ENCODE data around the gene TBC1D1. TPM values are rescaled to one million over a fixed set of nuclear protein-coding genes. Genes with fewer than 3 reads are reported as not detected.

TBC1D1 gene
- total RNA-seq, 1 experiment from 2014 or later = 56.0 TPM

DNA sequence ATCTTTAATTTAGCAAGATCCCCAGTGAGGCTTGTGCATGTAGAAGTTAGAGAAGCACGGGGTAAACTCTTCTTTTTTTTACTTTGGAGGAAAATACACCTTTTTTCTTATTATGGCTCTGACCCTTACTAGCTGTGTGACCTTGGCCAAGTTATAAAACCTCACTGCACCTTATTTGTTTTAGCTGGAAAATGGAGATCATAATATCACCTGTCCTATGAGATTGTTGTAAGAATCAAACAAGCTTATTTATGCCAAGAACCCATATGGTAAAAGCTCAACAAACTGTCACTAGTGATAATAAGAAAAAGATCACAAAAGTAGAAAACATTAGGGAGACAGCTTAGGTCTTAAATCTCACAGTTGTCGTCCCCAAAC is 196.0 kb downstream of the TBC1D1 start:
- DNase-seq (ENCODE audit: low read depth, low spot score) = no peak
- ATAC-seq = no peak
- ChIA-PET POLR2A (no interaction called here), CTCF (interaction anchor here (1.2 kb wide), 1 partner anchor 10 kb away, joined by 5 read pairs; no protein-coding TSS in a partner anchor)
- Histone ChIP-seq H3K4me1 (ENCODE audit: control insufficient read depth, insufficient read depth, low read length) (no peaks in the 10 kb centered on the region), H3K36me3 (ENCODE audit: control insufficient read depth, insufficient read depth, low read length) (no peaks in the 10 kb centered on the region; the same call in 1 of the 2 replicates), H3K9me3 (ENCODE audit: control insufficient read depth, insufficient read depth, low read depth, low read length) (no peaks in the 10 kb centered on the region), H3K4me3 (ENCODE audit: low read depth in 2 of 2, low read length in 2 of 2) (no peak overlapping the region), H3K27me3 (ENCODE audit: control insufficient read depth, insufficient read depth, low read length) (no peaks in the 10 kb centered on the region), H3K27ac (ENCODE audit: low read length) (no peak overlapping the region)
- no TSS peak for BruUV-seq (replicated peaks)
- intact Hi-C loops (cut with micrococcal nuclease; ENCODE audit: unreplicated experiment) (no loop called here), in situ Hi-C loops (cut with HindIII; ENCODE audit: low pct_unique_long_range_greater_than_20kb, low sequenced_read_pairs) (no loop called here)
- no peak for TF ChIP-seq SIN3A (IDR thresholded peaks at IDR 0.05; ENCODE audit: borderline replicate concordance, insufficient read depth, low read depth, low read length)
- TF ChIP-seq, protein P1, sequence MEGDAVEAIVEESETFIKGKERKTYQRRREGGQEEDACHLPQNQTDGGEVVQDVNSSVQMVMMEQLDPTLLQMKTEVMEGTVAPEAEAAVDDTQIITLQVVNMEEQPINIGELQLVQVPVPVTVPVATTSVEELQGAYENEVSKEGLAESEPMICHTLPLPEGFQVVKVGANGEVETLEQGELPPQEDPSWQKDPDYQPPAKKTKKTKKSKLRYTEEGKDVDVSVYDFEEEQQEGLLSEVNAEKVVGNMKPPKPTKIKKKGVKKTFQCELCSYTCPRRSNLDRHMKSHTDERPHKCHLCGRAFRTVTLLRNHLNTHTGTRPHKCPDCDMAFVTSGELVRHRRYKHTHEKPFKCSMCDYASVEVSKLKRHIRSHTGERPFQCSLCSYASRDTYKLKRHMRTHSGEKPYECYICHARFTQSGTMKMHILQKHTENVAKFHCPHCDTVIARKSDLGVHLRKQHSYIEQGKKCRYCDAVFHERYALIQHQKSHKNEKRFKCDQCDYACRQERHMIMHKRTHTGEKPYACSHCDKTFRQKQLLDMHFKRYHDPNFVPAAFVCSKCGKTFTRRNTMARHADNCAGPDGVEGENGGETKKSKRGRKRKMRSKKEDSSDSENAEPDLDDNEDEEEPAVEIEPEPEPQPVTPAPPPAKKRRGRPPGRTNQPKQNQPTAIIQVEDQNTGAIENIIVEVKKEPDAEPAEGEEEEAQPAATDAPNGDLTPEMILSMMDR (IDR thresholded peaks at IDR 0.05) = no peak
- no peak for TF ChIP-seq POLR2AphosphoS5 (IDR thresholded peaks at IDR 0.05; ENCODE audit: low read depth, low read length)
- TF ChIP-seq, protein P2, sequence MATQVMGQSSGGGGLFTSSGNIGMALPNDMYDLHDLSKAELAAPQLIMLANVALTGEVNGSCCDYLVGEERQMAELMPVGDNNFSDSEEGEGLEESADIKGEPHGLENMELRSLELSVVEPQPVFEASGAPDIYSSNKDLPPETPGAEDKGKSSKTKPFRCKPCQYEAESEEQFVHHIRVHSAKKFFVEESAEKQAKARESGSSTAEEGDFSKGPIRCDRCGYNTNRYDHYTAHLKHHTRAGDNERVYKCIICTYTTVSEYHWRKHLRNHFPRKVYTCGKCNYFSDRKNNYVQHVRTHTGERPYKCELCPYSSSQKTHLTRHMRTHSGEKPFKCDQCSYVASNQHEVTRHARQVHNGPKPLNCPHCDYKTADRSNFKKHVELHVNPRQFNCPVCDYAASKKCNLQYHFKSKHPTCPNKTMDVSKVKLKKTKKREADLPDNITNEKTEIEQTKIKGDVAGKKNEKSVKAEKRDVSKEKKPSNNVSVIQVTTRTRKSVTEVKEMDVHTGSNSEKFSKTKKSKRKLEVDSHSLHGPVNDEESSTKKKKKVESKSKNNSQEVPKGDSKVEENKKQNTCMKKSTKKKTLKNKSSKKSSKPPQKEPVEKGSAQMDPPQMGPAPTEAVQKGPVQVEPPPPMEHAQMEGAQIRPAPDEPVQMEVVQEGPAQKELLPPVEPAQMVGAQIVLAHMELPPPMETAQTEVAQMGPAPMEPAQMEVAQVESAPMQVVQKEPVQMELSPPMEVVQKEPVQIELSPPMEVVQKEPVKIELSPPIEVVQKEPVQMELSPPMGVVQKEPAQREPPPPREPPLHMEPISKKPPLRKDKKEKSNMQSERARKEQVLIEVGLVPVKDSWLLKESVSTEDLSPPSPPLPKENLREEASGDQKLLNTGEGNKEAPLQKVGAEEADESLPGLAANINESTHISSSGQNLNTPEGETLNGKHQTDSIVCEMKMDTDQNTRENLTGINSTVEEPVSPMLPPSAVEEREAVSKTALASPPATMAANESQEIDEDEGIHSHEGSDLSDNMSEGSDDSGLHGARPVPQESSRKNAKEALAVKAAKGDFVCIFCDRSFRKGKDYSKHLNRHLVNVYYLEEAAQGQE (IDR thresholded peaks at IDR 0.05; ENCODE audit: insufficient read depth in 1 of 2, low read depth in 2 of 2, low read length in 1 of 2) = no peak
- no peak for TF ChIP-seq TCF7L2 (IDR thresholded peaks at IDR 0.05; ENCODE audit: low read depth, low read length)

DNA sequence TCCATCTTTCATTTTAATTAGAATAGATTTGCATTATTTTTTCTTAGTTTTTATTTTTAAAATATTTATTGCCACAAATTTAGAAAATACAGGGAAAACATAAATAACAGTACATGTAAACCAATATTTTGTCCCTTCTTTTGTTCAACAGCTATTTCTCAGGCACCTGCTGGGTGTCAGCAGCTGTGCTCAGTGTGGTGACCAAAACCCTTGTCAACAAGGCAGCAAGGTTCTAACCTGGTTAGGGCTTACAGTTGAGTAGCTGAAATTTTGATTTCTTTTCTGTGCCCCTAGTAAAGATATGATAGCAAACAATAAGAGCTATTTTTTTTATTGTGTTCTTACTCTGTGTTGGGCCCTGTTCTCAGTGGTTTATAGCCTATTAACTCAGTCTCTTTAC is 197.4 kb downstream of the TBC1D1 start:
- Histone ChIP-seq H3K27ac (ENCODE audit: low read length) (no peak overlapping the region), H3K4me1 (ENCODE audit: control insufficient read depth, insufficient read depth, low read length) (no peaks in the 10 kb centered on the region), H3K27me3 (ENCODE audit: control insufficient read depth, insufficient read depth, low read length) (no peaks in the 10 kb centered on the region), H3K36me3 (ENCODE audit: control insufficient read depth, insufficient read depth, low read length) (no peaks in the 10 kb centered on the region; the same call in 1 of the 2 replicates), H3K9me3 (ENCODE audit: control insufficient read depth, insufficient read depth, low read depth, low read length) (no peaks in the 10 kb centered on the region), H3K4me3 (ENCODE audit: low read depth in 2 of 2, low read length in 2 of 2) (no peak overlapping the region)
- ATAC-seq (no peak), DNase-seq (ENCODE audit: low read depth, low spot score) (no peak)
- CTCF ChIA-PET = no interaction called here
- in situ Hi-C loops (cut with HindIII; ENCODE audit: low pct_unique_long_range_greater_than_20kb, low sequenced_read_pairs) (no loop called here), intact Hi-C loops (cut with micrococcal nuclease; ENCODE audit: unreplicated experiment) (no loop called here)
- no peak for TF ChIP-seq TCF7L2 (IDR thresholded peaks at IDR 0.05; ENCODE audit: low read depth, low read length)
- TF ChIP-seq SIN3A (IDR thresholded peaks at IDR 0.05; ENCODE audit: borderline replicate concordance, insufficient read depth, low read depth, low read length) = no peak
- no peak for TF ChIP-seq POLR2AphosphoS5 (IDR thresholded peaks at IDR 0.05; ENCODE audit: low read depth, low read length)
- TF ChIP-seq, protein P2 (IDR thresholded peaks at IDR 0.05; ENCODE audit: insufficient read depth in 1 of 2, low read depth in 2 of 2, low read length in 1 of 2) = no peak
- TF ChIP-seq, protein P1 (IDR thresholded peaks at IDR 0.05) = no peak
- POLR2A ChIA-PET = no interaction called here
- BruUV-seq (replicated peaks) = no TSS peak
